HG03442 (cell line): ENCODE measurements around the gene CCZ1B.
A peak's percentile ranks its signal among the peaks of the same experiment; 100 is the strongest.
"Not testable (repeated sequence)": the region's sequence is repeated elsewhere in the genome, so short reads cannot be mapped to it uniquely, and the experiment has no call there.

ENCODE experiments used
- ATAC-seq: cut with Tn5 transposase; IDR thresholded peaks from one replicate; pipeline ENCODE4 v1.9.1; 2021; ENCODE audit warnings: mild to moderate bottlenecking, moderate library complexity; ENCODE audit not compliant: unreplicated experiment

Gene CCZ1B

GRCh38 chr7:6826151-6826550, at the start of gene CCZ1B:
Gene CCZ1B, minus strand, starts transcription at chr7:6826275. Its CDS starts 78 bp downstream, at chr7:6826197.
- peak; percentile 97 for ATAC-seq

DNA sequence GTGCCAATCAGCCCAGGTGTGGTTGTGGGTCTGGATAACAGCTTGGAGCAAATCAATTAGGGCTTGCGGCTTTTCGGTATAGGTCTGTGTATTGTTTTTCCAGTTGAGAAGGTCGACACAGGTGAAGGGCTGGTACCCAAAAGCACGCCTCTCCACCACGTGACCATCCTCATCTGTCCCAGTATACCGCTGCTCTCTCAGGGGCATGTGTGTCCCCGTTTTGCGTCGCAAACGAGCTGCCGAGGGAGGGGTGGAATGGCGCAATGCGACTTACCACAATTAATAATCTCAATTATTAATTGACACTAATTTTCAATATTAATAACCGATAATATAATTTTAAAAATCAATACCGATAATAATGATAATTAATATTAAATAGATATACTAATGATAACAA, 48.9 kb upstream of the CCZ1B start:
- ATAC-seq, result not testable (repeated sequence)

DNA sequence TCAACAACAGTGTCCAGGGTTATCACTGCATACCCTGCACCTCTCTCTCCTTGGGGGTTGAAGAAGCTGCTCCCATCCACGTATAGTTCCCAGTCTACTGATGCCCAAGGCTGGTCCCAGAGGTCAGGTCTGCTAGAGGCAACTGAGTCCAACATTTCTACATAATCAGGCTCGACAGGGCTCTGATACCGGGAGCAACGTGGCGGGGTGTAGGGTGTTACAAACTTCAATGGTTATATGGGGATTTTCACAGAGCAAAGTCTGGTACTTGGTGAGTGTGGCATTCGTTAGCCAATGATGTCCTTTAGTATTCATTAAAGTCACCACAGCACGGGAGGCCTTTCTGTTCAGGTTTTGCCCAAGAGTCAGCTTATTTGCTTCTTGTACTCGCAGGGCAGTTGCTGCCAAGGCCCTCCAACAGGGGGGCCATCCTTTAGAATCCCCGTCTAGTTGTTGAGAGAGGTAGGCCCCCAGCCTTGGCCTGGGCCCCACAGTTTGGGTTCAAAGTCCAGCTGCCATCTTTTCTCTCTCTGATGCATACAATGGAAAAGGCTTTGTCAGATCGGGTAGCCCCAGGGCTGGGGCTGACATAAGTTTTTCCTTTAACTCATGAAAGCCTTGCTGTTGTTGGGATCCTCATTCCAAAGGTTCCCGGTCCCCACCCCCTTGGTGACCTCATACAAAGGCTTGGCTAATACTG, 46.3 kb upstream of the CCZ1B start:
- ATAC-seq, result not testable (repeated sequence)

GRCh38 chr7:6871421-6872144, 45.5 kb upstream of the CCZ1B start:
- ATAC-seq, result not testable (repeated sequence)

GRCh38 chr7:6864751-6865150, 38.7 kb upstream of the CCZ1B start:
- not testable (repeated sequence) for ATAC-seq

DNA sequence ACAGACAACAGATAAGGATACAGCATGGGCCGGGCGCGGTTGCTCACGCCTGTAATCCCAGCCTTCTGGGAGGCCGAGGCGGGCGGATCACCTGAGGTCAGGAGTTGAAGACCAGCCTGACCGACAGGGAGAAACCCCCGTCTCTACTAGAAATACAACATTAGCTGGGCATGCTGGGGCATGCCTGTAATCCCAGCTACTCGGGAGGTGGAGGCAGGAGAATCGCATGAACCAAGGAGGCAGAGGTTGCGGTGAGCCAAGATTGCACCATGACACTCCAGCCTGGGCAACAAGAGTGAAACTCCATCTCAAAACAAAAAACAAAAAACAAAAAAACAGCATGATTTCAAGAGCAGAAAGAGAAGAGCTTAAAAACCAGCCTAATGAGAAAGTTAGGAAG, 38.1 kb upstream of the CCZ1B start:
- ATAC-seq, result not testable (repeated sequence)

DNA sequence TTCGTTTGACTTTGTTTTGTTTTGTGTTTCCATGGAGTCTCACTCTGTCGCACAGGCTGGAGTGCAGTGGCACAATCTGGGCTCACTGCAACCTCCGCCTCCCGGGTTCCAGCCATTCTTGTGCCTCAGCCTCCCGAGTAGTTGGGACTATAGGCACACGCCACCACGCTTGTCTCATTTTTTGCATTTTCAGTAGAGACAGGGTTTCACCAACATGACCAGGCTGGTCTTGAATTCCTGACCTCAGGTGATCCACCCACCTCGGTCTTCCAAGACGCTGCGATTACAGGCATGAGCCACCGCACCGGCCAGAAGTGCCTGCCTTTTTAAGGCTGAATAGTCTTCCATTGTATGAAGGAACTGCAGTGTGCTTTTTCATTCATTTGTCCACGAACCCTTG, 36.8 kb upstream of the CCZ1B start:
- not testable (repeated sequence) for ATAC-seq

- not testable (repeated sequence) for ATAC-seq
Measured at GRCh38 chr7:6857721-6858314, 31.7 kb upstream of the CCZ1B start.

GRCh38 chr7:6855563-6856131, 29.6 kb upstream of the CCZ1B start:
- ATAC-seq, result not testable (repeated sequence)

GRCh38 chr7:6854747-6855562, 28.9 kb upstream of the CCZ1B start:
- ATAC-seq, result not testable (repeated sequence)

DNA sequence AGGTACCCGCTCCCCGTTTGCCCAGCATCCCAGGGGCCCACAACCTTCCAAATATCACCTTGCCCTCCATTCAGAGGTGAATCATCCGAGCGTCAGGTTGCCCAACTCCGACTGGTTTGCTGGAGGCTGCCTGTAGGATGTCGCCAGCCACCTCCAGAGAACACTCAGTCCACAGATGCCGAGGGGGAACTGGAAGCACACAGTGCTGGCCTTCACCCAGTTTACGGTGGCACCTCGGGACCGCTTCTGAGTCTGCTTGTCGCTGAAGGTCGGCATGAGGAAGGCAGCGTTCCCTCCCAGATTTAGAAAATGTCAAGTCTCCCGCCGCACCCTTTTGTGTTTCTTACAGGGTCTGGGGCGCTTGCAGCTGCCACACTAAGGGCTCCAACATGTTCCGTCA, 27.6 kb upstream of the CCZ1B start:
- not testable (repeated sequence) for ATAC-seq

DNA sequence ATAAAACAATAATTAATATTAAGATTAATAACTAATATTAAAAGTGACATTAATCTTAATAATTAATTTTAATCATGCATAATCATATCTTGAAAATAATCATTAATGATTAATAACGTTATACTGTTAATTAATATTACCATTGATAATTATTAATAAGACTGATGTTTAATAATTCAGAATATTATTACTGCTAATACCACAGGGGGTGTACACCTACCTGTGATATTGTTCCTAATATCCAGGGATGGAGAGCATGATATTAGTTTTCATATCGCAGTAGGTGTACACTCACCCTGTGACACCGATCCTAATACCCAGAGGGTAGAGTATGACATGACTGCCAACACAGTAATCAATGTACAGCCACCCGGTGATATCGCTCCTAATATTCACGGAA, 23.1 kb upstream of the CCZ1B start:
- ATAC-seq, result not testable (repeated sequence)

- ATAC-seq, result not testable (repeated sequence)
Measured at GRCh38 chr7:6847751-6848150, 21.7 kb upstream of the CCZ1B start.

- not testable (repeated sequence) for ATAC-seq
Measured at GRCh38 chr7:6845971-6846449, 19.9 kb upstream of the CCZ1B start.

- not testable (repeated sequence) for ATAC-seq
Measured at GRCh38 chr7:6843654-6844053, 17.6 kb upstream of the CCZ1B start.

- not testable (repeated sequence) for ATAC-seq
Measured at GRCh38 chr7:6843092-6843491, 17.0 kb upstream of the CCZ1B start.

DNA sequence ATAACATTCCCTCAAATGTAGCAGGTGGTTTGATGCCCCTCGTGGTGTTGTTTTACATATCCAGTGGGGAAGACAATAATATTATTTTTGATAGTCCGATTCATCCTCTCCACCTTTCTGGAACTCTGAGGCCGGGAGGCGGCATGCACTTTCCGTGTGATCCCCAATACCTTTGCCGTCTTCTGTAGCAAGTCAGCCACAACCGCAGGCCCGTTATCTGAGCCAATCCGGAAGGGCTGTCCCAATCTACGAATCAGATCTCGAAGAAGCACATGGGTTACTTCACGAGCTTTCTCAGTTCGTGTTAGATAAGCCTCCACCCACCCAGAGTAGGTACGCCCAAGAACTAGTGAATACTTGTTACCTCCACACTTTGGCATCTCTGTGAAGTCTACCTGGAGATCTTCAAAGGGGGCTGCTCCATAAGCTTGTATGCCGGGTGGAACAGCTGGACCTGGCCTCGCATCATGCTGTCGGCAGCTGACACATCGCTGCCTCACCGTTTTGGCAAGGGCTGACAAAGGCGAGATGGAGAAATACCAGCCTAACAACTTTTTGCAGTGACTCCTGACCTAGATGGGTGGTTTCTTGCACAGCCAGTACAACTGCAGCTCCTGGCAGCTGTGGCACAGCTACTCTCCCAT, 16.3 kb upstream of the CCZ1B start:
- ATAC-seq, result not testable (repeated sequence)

DNA sequence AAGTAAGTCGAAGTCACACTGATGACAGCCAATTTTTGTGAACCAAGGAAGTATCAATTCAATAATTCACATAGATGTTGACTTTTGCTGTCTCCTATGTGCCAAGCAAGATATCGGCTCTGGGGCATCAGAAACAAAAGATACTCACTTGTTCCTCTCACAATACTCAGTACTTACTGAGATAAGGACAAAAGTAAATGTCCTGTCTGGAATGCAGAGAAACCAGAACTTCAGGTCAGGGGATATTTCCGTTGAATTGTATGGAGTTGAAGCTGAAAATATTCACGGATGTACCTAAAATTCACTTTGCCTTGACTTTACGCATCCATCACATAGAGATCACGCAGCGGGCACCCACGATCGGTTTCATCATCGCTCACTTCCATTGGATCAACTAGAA, 11.0 kb upstream of the CCZ1B start:
- ATAC-seq, result not testable (repeated sequence)

GRCh38 chr7:6835521-6835920, 9.4 kb upstream of the CCZ1B start:
- not testable (repeated sequence) for ATAC-seq

- ATAC-seq, result no peak
Measured at GRCh38 chr7:6833636-6834035, 7.6 kb upstream of the CCZ1B start.
